ENCODE results near the gene NPHP1.
"Not testable (repeated sequence)": the region's sequence is repeated elsewhere in the genome, so short reads cannot be mapped to it uniquely, and the experiment has no call there.

The NPHP1 gene

GRCh38 chr2:110126086-110126773 lies 78.6 kb downstream of the NPHP1 start:
- no peak for DNase-seq

GRCh38 chr2:110124939-110125691 lies 79.7 kb downstream of the NPHP1 start:
- no peak for DNase-seq

GRCh38 chr2:110124038-110124825 lies 80.6 kb downstream of the NPHP1 start:
- DNase-seq = no peak

GRCh38 chr2:110121592-110121991 lies 83.2 kb downstream of the NPHP1 start:
- no peak for DNase-seq

DNA sequence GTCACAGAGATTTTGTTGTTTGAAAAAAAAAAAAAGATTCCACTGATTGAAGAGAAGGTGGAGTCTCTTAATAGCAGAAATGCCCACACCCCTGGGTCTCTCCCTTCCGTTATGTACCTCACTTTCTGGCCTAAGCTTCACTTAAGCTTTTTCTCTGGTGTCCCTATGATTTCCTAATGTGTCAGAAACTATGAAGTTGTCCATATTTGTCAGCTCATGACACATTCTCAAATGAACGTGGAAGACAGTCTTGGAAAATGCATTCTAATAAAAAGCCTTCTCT lies 83.8 kb downstream of the NPHP1 start:
- no peak for DNase-seq

DNA sequence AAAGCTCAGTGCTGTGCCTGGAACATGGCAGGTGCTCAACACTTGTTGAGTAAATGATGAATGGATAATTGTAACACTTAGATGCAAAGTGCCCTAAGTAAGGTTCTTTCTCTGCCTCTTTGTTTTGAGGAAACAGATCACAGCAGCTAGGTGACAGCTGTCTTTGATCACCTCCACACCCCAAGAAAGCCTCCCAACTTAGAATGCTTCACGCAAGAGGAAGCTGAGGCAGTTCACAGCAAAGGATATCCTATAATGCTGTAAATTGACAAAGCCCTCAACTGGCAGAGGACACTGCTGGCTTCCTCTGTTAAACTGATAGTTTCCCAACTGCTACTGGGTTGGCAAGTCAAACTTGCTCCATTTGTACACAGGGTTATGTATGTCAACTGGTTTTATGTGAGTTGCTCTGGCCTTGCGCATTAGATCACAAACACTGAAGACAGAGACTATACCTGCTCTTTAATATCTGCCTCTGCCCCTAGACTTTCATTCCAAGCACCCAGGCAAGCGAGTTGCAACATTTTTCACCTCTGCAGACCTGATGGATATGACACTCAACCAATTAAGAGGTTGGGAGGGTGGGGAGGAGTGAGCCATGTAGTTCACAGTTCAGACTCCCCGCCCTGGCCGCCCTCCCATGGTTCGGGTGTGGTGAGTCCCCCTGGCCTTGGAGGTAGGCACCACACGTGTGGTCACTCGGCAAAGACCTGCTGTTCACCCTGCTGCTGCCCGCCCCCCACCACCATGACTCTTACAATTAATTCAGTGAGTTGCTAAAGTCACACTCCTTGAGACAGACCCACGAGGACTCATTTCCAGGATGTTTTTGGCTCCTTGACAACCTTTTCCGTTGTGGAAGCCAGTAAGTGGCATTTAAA lies 84.4 kb downstream of the NPHP1 start:
- DNase-seq = no peak

GRCh38 chr2:110116033-110116710 lies 88.6 kb downstream of the NPHP1 start:
- no peak for DNase-seq

DNA sequence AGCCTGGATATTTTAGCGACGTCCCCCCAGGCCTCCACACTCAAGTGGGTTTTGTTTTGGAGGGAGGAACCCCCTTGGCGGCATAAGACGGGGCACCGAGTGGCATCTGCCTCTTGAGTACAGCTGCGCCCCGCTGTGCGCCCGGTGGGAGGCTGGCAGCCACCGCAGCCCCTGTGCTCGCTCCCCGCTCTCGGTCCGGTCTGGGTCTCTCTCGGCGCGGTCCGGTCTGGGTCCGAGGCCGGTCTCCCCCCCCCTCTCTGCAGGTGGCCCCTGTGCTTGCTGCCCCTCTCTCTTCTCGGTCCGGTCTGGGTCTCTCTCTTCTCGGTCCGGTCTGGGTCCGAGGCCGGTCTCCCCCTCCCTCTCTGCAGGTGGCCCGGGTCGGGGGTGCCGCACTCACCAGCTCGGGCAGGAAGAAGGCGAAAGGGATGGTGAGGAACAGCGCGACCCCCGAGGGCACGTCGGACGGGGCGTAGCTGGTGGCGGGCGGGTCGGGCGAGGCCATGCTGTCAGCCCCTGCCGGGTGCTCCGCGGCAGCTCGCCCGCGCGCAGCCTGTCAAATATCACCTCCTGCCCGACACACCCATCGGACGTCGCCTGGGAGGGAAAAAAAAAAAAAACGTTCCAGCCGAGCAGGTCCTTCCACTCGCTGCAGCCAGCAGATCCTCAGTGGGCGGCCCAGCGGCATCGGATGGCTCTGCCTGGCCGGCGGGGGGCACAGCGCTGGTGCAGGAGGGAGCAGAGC lies 89.4 kb downstream of the NPHP1 start, which contains the start of gene MALL:
TSS of gene MALL (minus strand) at position 532 of the 742 bp plus-strand sequence. CDS start at position 502, 30 bp downstream.
- no peak for DNase-seq

DNA sequence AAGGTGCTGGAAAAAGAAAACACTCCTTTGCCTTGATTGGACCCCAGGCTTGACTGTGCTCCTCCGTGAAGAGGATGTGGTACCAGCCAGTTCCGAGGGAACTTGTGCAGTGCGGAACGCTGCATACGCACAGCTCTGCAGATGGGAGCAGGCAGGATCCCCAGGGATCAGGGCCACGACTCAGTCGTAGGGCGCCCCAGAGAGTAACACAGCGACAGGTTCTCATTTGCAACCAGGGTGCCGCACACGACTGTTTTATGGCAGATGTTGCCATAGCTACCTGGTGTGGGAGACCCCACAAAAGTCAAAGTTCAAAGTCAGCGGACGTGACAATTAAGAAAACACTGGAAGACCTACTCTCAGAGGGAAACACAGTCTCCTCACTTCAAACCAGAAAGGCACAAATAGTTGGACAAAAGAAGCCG lies 90.0 kb downstream of the NPHP1 start:
- DNase-seq = no peak

DNA sequence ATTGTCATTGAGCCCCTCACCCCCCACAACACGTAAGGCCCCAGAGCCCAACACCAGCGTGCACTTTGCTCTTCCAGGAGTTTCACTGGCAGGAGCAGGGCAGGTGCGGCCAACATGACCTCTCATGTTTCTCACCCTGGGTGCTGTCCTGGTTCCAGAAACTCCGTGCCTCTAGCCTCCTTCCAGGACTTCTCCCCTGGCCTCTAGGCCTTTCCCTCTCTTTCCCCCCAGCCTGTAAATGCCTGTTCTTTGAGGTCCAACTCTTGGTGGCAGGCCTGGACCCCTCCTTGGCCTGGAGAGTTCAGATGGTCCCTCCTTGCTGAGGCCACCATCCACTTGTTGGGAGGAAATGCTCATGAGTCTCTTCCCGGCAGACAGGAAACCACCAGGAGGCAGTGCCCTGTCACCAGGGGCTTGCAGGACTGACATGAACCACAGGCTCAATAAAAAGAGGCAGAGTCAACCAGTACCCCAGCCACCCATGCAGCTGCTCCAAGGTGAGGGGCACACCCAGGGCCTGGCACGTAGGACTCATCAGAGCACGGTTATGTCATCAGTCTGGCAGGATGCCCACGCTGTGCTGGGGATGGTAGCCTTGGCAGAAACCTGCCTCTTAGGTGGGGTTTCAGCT lies 90.7 kb downstream of the NPHP1 start:
- DNase-seq = no peak

- DNase-seq = not testable (repeated sequence)
Measured at GRCh38 chr2:110108291-110108690, 96.5 kb downstream of the NPHP1 start.

DNA sequence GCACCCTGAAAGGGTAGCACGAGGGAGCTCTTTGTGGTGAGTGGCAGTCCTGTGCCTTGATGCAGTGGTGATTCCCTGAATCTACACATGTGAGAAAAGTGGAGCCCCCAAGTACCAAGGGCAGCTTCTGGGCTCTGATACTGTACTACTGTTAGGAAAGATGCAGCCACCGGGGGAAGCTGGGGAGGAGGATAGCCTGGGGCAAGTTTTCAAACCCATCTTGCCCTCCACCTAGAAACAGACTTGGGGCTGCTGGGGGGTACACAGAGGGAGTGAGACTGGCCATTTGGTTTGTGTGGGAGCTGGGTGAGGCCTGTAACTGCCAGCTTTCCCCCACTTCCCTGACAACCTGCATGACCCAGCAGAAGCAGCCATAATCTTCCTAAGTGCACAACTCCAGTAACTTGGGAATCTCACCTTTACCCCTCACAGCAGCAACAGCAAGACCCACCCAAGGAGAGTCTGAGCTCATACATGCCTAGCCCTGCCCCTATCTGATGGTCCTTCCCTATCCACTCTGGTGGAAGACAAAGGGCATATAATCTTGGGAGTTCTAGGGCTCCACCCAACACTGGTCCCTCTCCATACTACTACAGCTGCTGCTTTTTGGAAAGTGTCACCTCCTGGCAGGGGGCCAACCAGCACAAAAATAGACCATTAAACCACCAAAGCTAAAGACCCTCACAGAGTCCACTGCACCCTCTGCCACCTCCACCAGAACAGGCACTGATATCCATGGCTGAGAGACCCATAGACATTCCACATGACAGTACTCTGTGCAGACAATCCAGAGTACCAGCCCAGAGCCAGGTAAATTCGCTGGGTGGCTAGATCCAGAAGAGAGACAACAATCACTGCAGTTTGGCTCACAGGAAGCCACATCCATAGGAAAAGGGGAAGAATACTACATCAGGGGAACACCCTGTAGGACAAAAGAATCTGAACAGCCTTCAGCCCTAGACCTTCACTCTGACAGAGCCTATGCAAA lies 97.4 kb downstream of the NPHP1 start:
- DNase-seq = no peak

DNA sequence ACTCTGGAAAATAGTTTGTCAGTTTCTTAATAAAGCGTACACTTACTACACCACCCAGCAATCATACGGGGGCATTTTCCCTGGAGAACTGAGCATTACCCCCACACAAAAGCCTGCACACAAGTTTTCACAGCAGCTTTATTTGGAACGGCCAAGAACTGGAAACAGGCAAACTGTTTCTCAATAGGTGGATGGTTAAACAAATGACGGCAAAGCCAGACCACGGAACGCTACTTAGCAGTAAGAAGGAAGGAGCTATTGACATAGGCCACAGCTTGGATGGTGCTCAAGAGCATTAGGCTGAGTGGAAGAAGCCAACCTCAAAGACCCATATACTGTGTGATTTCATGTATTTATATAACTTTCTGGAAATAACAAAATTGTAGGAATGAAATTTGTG lies 98.2 kb downstream of the NPHP1 start:
- no peak for DNase-seq

GRCh38 chr2:110105608-110106467 lies 99.0 kb downstream of the NPHP1 start:
- no peak for DNase-seq

DNA sequence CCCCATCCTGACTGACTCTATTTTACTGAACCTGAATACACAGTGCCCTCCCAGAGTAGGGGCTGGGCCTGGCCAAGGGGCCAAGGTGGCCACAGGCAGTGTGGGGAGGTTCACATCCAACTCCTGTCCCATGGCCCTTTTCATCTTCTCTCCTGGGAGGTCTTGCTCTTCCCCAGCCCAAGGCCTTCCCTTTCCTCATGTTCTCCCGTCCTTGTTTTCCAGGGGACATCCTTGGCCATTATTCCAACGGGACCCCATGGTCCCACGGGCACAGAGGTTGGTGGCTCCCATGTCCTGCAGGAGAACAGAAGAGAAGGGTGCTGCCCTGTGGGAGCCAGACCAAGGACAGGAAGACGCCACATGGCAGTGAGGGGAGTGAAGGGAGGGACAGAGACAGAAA lies 99.6 kb downstream of the NPHP1 start:
- no peak for DNase-seq

GRCh38 chr2:110104025-110104771 lies 100.6 kb downstream of the NPHP1 start:
- no peak for DNase-seq

- no peak for DNase-seq
Measured at GRCh38 chr2:110103061-110103961, 101.5 kb downstream of the NPHP1 start.
